ENCODE measurements around the gene PRDX5. TPM values are rescaled to one million over a fixed set of nuclear protein-coding genes. Genes with fewer than 3 reads are reported as not detected.

PRDX5 gene
- total RNA-seq, 1 experiment from 2014 or later: 228 TPM

DNA sequence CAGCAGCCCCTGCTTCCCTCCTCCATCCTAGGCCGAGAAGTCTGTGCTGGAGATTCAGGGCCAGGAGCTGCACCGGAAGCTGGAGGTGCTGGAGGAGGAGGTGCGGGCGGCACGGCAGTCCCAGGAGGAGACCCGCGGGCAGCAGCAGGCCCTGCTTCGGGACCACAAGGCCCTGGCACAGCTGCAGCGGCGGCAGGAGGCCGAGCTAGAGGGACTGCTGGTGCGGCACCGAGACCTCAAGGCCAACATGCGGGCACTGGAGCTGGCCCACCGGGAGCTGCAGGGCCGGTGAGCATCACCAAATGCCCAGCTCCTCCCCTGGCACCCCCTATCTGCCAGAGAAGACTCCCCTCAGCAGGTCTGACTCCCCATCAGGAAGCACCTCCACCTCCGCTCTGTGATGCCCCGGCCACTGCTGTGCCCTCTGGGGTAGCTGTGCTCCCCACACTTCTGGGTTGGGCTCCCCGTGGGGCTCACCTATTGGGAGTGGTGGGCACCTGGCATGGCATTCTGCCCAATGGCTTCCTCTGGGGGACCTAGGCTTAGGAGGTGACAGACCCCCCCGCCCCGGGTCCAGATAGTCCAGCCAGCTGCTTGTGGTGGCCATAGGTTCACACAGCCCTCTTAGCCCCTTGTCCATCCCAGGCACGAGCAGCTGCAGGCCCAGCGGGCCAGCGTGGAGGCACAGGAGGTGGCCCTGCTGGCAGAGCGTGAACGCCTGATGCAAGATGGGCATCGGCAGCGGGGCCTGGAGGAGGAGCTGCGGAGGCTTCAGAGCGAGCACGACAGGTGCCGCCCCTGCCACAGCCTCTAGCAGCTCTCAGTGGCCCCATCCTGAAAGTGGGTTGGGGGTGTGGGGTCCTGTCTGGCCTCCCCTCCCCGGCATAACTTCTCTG, 34.4 kb downstream of the PRDX5 start:
- H2BK15ac ChIP-seq (ENCODE audit: low read depth, low read length): no peak overlapping the region
- H3K18ac ChIP-seq (ENCODE audit: insufficient read length, low read depth, low read length): no peak overlapping the region
- no peak overlapping the region for H3K27ac Mint-ChIP-seq
- H2AFZ ChIP-seq (ENCODE audit: low read length): no peak overlapping the region
- no peak overlapping the region for H2BK20ac ChIP-seq (ENCODE audit: low read depth, low read length, poor library complexity, severe bottlenecking)
- no peaks in the 10 kb centered on the region for H3K27me3 Mint-ChIP-seq (ENCODE audit: low read depth)
- no peak for TF ChIP-seq CTCF (conservative IDR thresholded peaks at IDR 0.05)
- H3K4me2 ChIP-seq (ENCODE audit: insufficient read depth, insufficient read length, low read length): no peak overlapping the region
- WGBS (ENCODE audit: extremely low coverage, insufficient read length, low lambda C conversion rate): no CpG with 5 or more reads among the region's 33 CpGs
- no peaks in the 10 kb centered on the region for H3K9me3 ChIP-seq (ENCODE audit: control insufficient read depth, low read depth, low read length)
- no peak overlapping the region for H2BK120ac ChIP-seq (ENCODE audit: low read depth, low read length, poor library complexity, severe bottlenecking)
- no peak overlapping the region for H3K56ac ChIP-seq (ENCODE audit: insufficient read length, low read depth, low read length)
- H2AK5ac ChIP-seq (ENCODE audit: insufficient read length, low read length): no peak overlapping the region
- H2BK5ac ChIP-seq (ENCODE audit: insufficient read length, low read length): no peak overlapping the region
- peaks cover 16 to 28% of the 10 kb centered on the region in 2 experiments for H3K4me1 Mint-ChIP-seq
- H3K4me1 ChIP-seq (ENCODE audit: insufficient read depth, low read length): peaks cover 2% of the 10 kb centered on the region; the same call in 1 of the 2 replicates
- no peak overlapping the region for H3K23ac ChIP-seq (ENCODE audit: insufficient read length, low read depth, low read length)
- H3K9ac ChIP-seq (ENCODE audit: extremely low read depth, insufficient read length, low read length): no peak overlapping the region
- H3T11ph ChIP-seq (ENCODE audit: low read length): no peak overlapping the region
- no peaks in the 10 kb centered on the region for H4K20me1 ChIP-seq (ENCODE audit: control insufficient read depth, insufficient read depth, insufficient read length)
- no peaks in the 10 kb centered on the region for H3K27me3 ChIP-seq (ENCODE audit: insufficient read depth, low read length)
- H4K5ac ChIP-seq (ENCODE audit: insufficient read length, low read depth, low read length): no peak overlapping the region
- no peaks in the 10 kb centered on the region for H3K79me2 ChIP-seq (ENCODE audit: insufficient read depth, low read length)
- no peak overlapping the region for H2BK12ac ChIP-seq (ENCODE audit: insufficient read length, low read depth, low read length)
- no peak overlapping the region for H3K27ac ChIP-seq (ENCODE audit: insufficient read length, low read depth, low read length)
- no peaks in the 10 kb centered on the region for H3K9me3 Mint-ChIP-seq
- no peak overlapping the region; the same call in 1 of the 2 replicates for H3K14ac ChIP-seq (ENCODE audit: insufficient read depth, low read length)
- H3K36me3 Mint-ChIP-seq (ENCODE audit: insufficient read depth in 1 of 3, low read depth in 3 of 3): no peaks in the 10 kb centered on the region; a peak in 1 of 7 replicates
- H4K8ac ChIP-seq (replicated peaks; ENCODE audit: insufficient read length, low read depth, low read length): no peak overlapping the region
- H4K91ac ChIP-seq (ENCODE audit: insufficient read length, low read depth, low read length): no peak overlapping the region
- H3K4me3 Mint-ChIP-seq: no peak overlapping the region
- H3K79me1 ChIP-seq (ENCODE audit: insufficient read depth, low read depth, low read length, poor library complexity, severe bottlenecking): no peaks in the 10 kb centered on the region
- no peak for DNase-seq
- H3K4ac ChIP-seq (ENCODE audit: low read depth, low read length): no peak overlapping the region
- H3K23me2 ChIP-seq (ENCODE audit: insufficient read length, low read depth, low read length, poor library complexity, severe bottlenecking): no peaks in the 10 kb centered on the region
